H9 (cell line): Measurements from ENCODE around the gene CLBA1. TPM values are rescaled to one million over a fixed set of nuclear protein-coding genes. Genes with fewer than 3 reads are reported as not detected.

Experiments
- DNase-seq: peaks from one replicate; pipeline ENCODE4 v3.0.0-alpha.2; 2017
- H2AFZ ChIP-seq: one replicate; pipeline ENCODE4 v1.6.1; 2013; ENCODE audit warnings: mild to moderate bottlenecking, low read length, control low read depth, moderate library complexity
- H2AK5ac ChIP-seq: 2 replicates; pipeline ENCODE4 v1.6.1; 2013; ENCODE audit warnings: low read length, control low read depth, mixed read lengths; ENCODE audit not compliant: insufficient read length
- H2BK120ac ChIP-seq: one replicate; pipeline ENCODE4 v1.6.1; 2013; ENCODE audit warnings: low read depth, mild to moderate bottlenecking, low read length, control low read depth, inconsistent platforms; ENCODE audit not compliant: poor library complexity, severe bottlenecking
- H2BK12ac ChIP-seq: 2 replicates; pipeline ENCODE4 v1.6.1; 2013; ENCODE audit warnings: low read length, control low read depth, mixed read lengths, low read depth; ENCODE audit not compliant: insufficient read length
- H2BK15ac ChIP-seq: 2 replicates; pipeline ENCODE4 v1.6.1; 2013; ENCODE audit warnings: low read depth, low read length, control low read depth
- H2BK20ac ChIP-seq: one replicate; pipeline ENCODE4 v1.6.1; 2013; ENCODE audit warnings: low read depth, mild to moderate bottlenecking, low read length, control low read depth, inconsistent platforms; ENCODE audit not compliant: poor library complexity, severe bottlenecking
- H2BK5ac ChIP-seq: 2 replicates; pipeline ENCODE4 v1.6.1; 2013; ENCODE audit warnings: low read length, control low read depth, mixed read lengths; ENCODE audit not compliant: insufficient read length
- H3K14ac ChIP-seq: 2 replicates; pipeline ENCODE4 v1.6.1; 2013; ENCODE audit warnings: low read length, control low read depth; ENCODE audit not compliant: insufficient read depth
- H3K18ac ChIP-seq: 2 replicates; pipeline ENCODE4 v1.6.1; 2013; ENCODE audit warnings: low read depth, mild to moderate bottlenecking, mixed read lengths, low read length, control low read depth; ENCODE audit not compliant: insufficient read length
- H3K23ac ChIP-seq: 2 replicates; pipeline ENCODE4 v1.6.1; 2013; ENCODE audit warnings: low read length, control low read depth, mixed read lengths, low read depth; ENCODE audit not compliant: insufficient read length
- H3K23me2 ChIP-seq: 2 replicates; pipeline ENCODE4 v1.6.1; 2013; ENCODE audit warnings: low read depth, mild to moderate bottlenecking, mixed read lengths, low read length, control low read depth; ENCODE audit not compliant: insufficient read length, poor library complexity, severe bottlenecking
- H3K27ac ChIP-seq: 2 replicates; pipeline ENCODE4 v1.5.1; 2013; ENCODE audit warnings: low read length, control low read depth, mixed read lengths, low read depth; ENCODE audit not compliant: insufficient read length
- H3K27me3 ChIP-seq: 2 replicates; pipeline ENCODE4 v1.6.1; 2013; ENCODE audit warnings: low read length, control low read depth, inconsistent platforms; ENCODE audit not compliant: insufficient read depth
- H3K4ac ChIP-seq: 2 replicates; pipeline ENCODE4 v1.6.1; 2013; ENCODE audit warnings: low read depth, mild to moderate bottlenecking, control low read depth, inconsistent platforms, low read length, moderate library complexity
- H3K4me1 ChIP-seq: 2 replicates; pipeline ENCODE4 v1.6.1; 2013; ENCODE audit warnings: low read length, control low read depth, inconsistent platforms; ENCODE audit not compliant: insufficient read depth
- H3K4me2 ChIP-seq: 2 replicates; pipeline ENCODE4 v1.6.1; 2013; ENCODE audit warnings: low read length, control low read depth, mixed read lengths; ENCODE audit not compliant: insufficient read length, insufficient read depth
- H3K56ac ChIP-seq: 2 replicates; pipeline ENCODE4 v1.6.1; 2013; ENCODE audit warnings: low read depth, mild to moderate bottlenecking, mixed read lengths, low read length, control low read depth; ENCODE audit not compliant: insufficient read length
- H3K79me1 ChIP-seq: 2 replicates; pipeline ENCODE4 v1.6.1; 2013; ENCODE audit warnings: low read depth, mild to moderate bottlenecking, moderate library complexity, low read length, control low read depth, inconsistent platforms; ENCODE audit not compliant: insufficient read depth, poor library complexity, severe bottlenecking
- H3K79me2 ChIP-seq: 2 replicates; pipeline ENCODE4 v1.6.1; 2013; ENCODE audit warnings: low read length, control low read depth, inconsistent platforms; ENCODE audit not compliant: insufficient read depth
- H3K9ac ChIP-seq: 2 replicates; pipeline ENCODE4 v1.6.1; 2013; ENCODE audit warnings: low read length, control low read depth, mixed read lengths; ENCODE audit not compliant: insufficient read length; ENCODE audit errors: extremely low read depth
- H3K9me3 ChIP-seq: one replicate; pipeline ENCODE4 v1.6.1; 2013; ENCODE audit warnings: low read depth, low read length, inconsistent platforms; ENCODE audit not compliant: control insufficient read depth
- H3T11ph ChIP-seq: one replicate; pipeline ENCODE4 v1.6.1; 2013; ENCODE audit warnings: mild to moderate bottlenecking, low read length, control low read depth, inconsistent platforms
- H4K20me1 ChIP-seq: one replicate; pipeline ENCODE4 v1.6.1; 2013; ENCODE audit not compliant: control insufficient read depth, insufficient read length, insufficient read depth
- H4K5ac ChIP-seq: 2 replicates; pipeline ENCODE4 v1.6.1; 2013; ENCODE audit warnings: low read depth, mild to moderate bottlenecking, mixed read lengths, low read length, control low read depth; ENCODE audit not compliant: insufficient read length
- H4K8ac ChIP-seq: replicated peaks from 2 replicates; pipeline ENCODE4 v1.6.1; 2013; ENCODE audit warnings: low read length, control low read depth, mixed read lengths, low read depth; ENCODE audit not compliant: insufficient read length
- H4K91ac ChIP-seq: 2 replicates; pipeline ENCODE4 v1.6.1; 2013; ENCODE audit warnings: low read depth, mild to moderate bottlenecking, moderate library complexity, mixed read lengths, low read length, control low read depth; ENCODE audit not compliant: insufficient read length
- H3K27ac Mint-ChIP-seq, 3 experiments: 2 replicates in 2 of 3; 3 replicates in 1 of 3; pipeline ENCODE4 v1.8.0; 2020 to 2021; ENCODE audit warnings: mixed read lengths in 3 of 3, mild to moderate bottlenecking in 1 of 3, moderate library complexity in 1 of 3
- H3K27me3 Mint-ChIP-seq: 2 replicates; pipeline ENCODE4 v1.8.0; 2021; ENCODE audit warnings: low read depth, mild to moderate bottlenecking, moderate library complexity, mixed read lengths
- H3K36me3 Mint-ChIP-seq, 3 experiments: 2 replicates in 2 of 3; 3 replicates in 1 of 3; pipeline ENCODE4 v1.8.0; 2020 to 2021; ENCODE audit warnings: low read depth in 3 of 3, mixed read lengths in 3 of 3; ENCODE audit not compliant: insufficient read depth in 1 of 3
- H3K4me1 Mint-ChIP-seq, 2 experiments: 2 replicates each; pipeline ENCODE4 v1.8.0; 2020; ENCODE audit warnings: mixed read lengths in 2 of 2
- H3K4me3 Mint-ChIP-seq, 2 experiments: 2 replicates in 1 of 2; 3 replicates in 1 of 2; pipeline ENCODE4 v1.8.0; 2020 to 2021; ENCODE audit warnings: mild to moderate bottlenecking in 2 of 2, mixed read lengths in 2 of 2, moderate library complexity in 1 of 2
- H3K9me3 Mint-ChIP-seq, 2 experiments: 2 replicates in 1 of 2; 3 replicates in 1 of 2; pipeline ENCODE4 v1.8.0; 2020; ENCODE audit warnings: mild to moderate bottlenecking in 2 of 2, mixed read lengths in 2 of 2, moderate library complexity in 1 of 2
- CTCF ChIP-seq: fragments of 200-600 bp; sonication (generic); conservative IDR thresholded peaks from 3 replicates; pipeline ENCODE4 v1.8.0; 2021; ENCODE audit warnings: antibody characterized with exemption, mild to moderate bottlenecking
- WGBS: extraction: QIAGEN DNeasy Blood & Tissue Kit; methylation state at CpG from one replicate; pipeline ENCODE4 v1.1.7; 2013; ENCODE audit warnings: missing lambda C conversion rate, low lambda C conversion rate, mixed read lengths; ENCODE audit not compliant: insufficient read length; ENCODE audit errors: extremely low coverage; 5-methylcytosine and 5-hydroxymethylcytosine counted together
- total RNA-seq: library from RNA; stranded (reverse); gene quantifications from 2 replicates; pipeline ENCODE4 v1.2.1, GENCODE V29; 2021

Gene CLBA1
- total RNA-seq, 1 experiment from 2014 or later, result 2.4 TPM

GRCh38 chr14:105028251-105028927 is 42.8 kb downstream of the CLBA1 start:
- H3K27ac ChIP-seq, result no peak overlapping the region

More at GRCh38 chr14:105028251-105028927, 42.8 kb downstream of the CLBA1 start:
- Histone ChIP-seq H3K23ac (no peak overlapping the region), H3K9ac (no peak overlapping the region), H3K18ac (no peak overlapping the region), H3K4ac (no peak overlapping the region), H3K9me3 (no peaks in the 10 kb centered on the region), H2BK12ac (no peak overlapping the region), H3T11ph (no peak overlapping the region), H2BK20ac (no peak overlapping the region), H3K79me2 (no peaks in the 10 kb centered on the region), H3K4me2 (no peak overlapping the region), H4K5ac (no peak overlapping the region), H3K27me3 (no peaks in the 10 kb centered on the region; the same call in 1 of the 2 replicates), H4K8ac (no peak overlapping the region), H4K91ac (no peak overlapping the region), H2AFZ (no peak overlapping the region), H2BK5ac (no peak overlapping the region), H3K14ac (no peak overlapping the region), H2BK120ac (no peak overlapping the region), H3K4me1 (no peaks in the 10 kb centered on the region), H3K79me1 (no peaks in the 10 kb centered on the region), H3K56ac (no peak overlapping the region), H3K23me2 (no peaks in the 10 kb centered on the region), H2BK15ac (no peak overlapping the region), H2AK5ac (no peak overlapping the region), H4K20me1 (no peaks in the 10 kb centered on the region)
- DNase-seq, result no peak
- Mint-ChIP-seq H3K36me3 (no peaks in the 10 kb centered on the region), H3K4me3 (no peak overlapping the region), H3K9me3 (no peaks in the 10 kb centered on the region; a peak in 1 of 5 replicates), H3K27me3 (peaks cover 46% of the 10 kb centered on the region), H3K27ac (no peak overlapping the region), H3K4me1 (peaks cover 6 to 13% of the 10 kb centered on the region in 2 experiments)
- 100% methylated on average over 1 of the region's 12 CpGs for WGBS
- no peak for TF ChIP-seq CTCF
